Neural cell (in vitro differentiated cells): ENCODE data around the gene CXCL6. TPM values are rescaled to one million over a fixed set of nuclear protein-coding genes. Genes with fewer than 3 reads are reported as not detected.

ENCODE experiments used
- H2AFZ ChIP-seq: fragments of 200-600, 300-800 bp; sonication (generic), shearing (Covaris generic); 2 replicates; pipeline ENCODE4 v1.6.0; 2014; ENCODE audit warnings: low read depth, mild to moderate bottlenecking, antibody characterized with exemption, low read length, moderate library complexity
- H3F3A ChIP-seq: fragments of 200-600 bp; shearing (Covaris generic); 2 replicates; pipeline ENCODE4 v1.6.1; 2016; ENCODE audit warnings: mild to moderate bottlenecking, moderate library complexity, mixed read lengths, antibody characterized with exemption, low read length; ENCODE audit not compliant: insufficient read depth, poor library complexity, severe bottlenecking
- H3K27ac ChIP-seq: fragments of 200-600, 300-800 bp; sonication (generic), shearing (Covaris generic); 2 replicates; pipeline ENCODE4 v1.5.1; 2014; ENCODE audit warnings: mild to moderate bottlenecking, low read length, moderate library complexity
- H3K27me3 ChIP-seq: fragments of 300-800, 200-600 bp; sonication (generic), shearing (Covaris generic); 2 replicates; pipeline ENCODE4 v1.6.0; 2014; ENCODE audit warnings: mild to moderate bottlenecking, low read depth, low read length, moderate library complexity; ENCODE audit not compliant: insufficient read depth
- H3K36me3 ChIP-seq: fragments of 300-800, 200-600 bp; sonication (generic), shearing (Covaris generic); 2 replicates; pipeline ENCODE4 v1.5.1; 2014; ENCODE audit warnings: mild to moderate bottlenecking, antibody characterized with exemption, low read length, moderate library complexity; ENCODE audit not compliant: insufficient read depth
- H3K4me2 ChIP-seq: fragments of 300-800, 200-600 bp; sonication (generic), shearing (Covaris generic); 2 replicates; pipeline ENCODE4 v1.6.0; 2014; ENCODE audit warnings: mild to moderate bottlenecking, low read length
- H3K4me3 ChIP-seq: fragments of 300-800, 200-600 bp; sonication (generic), shearing (Covaris generic); 2 replicates; pipeline ENCODE4 v1.5.1; 2014; ENCODE audit warnings: mild to moderate bottlenecking, low read length, moderate library complexity
- H3K79me2 ChIP-seq: fragments of 200-600 bp; shearing (Covaris generic); replicated peaks from 2 replicates; pipeline ENCODE4 v1.6.0; 2014; ENCODE audit warnings: mild to moderate bottlenecking, low read length, moderate library complexity; ENCODE audit not compliant: insufficient read depth
- H3K9ac ChIP-seq: fragments of 300-800, 200-600 bp; sonication (generic), shearing (Covaris generic); 2 replicates; pipeline ENCODE4 v1.6.1; 2016; ENCODE audit warnings: mild to moderate bottlenecking, low read length, mixed read lengths
- H3K9me2 ChIP-seq: fragments of 200-600 bp; shearing (Covaris generic); 2 replicates; pipeline ENCODE4 v1.6.1; 2016; ENCODE audit warnings: mild to moderate bottlenecking, low read length, mixed read lengths; ENCODE audit not compliant: insufficient read depth
- H3K9me3 ChIP-seq: fragments of 200-600, 300-800 bp; sonication (generic), shearing (Covaris generic); 2 replicates; pipeline ENCODE4 v1.6.1; 2016; ENCODE audit warnings: mild to moderate bottlenecking, mixed run types, low read length, moderate library complexity, mixed read lengths
- H4K20me1 ChIP-seq: fragments of 200-600 bp; shearing (Covaris generic); 2 replicates; pipeline ENCODE4 v1.6.1; 2016; ENCODE audit warnings: mild to moderate bottlenecking, mixed run types; ENCODE audit not compliant: insufficient read depth
- CTCF ChIP-seq: fragments of 450-650 bp; IDR thresholded peaks from 2 replicates; pipeline ENCODE4 v1.5.1; 2014; ENCODE audit warnings: antibody characterized with exemption, mild to moderate bottlenecking, moderate library complexity; ENCODE audit not compliant: poor library complexity, severe bottlenecking
- EP300 ChIP-seq: fragments of 450-650 bp; conservative IDR thresholded peaks from 2 replicates; pipeline ENCODE4 v1.6.1; 2014; ENCODE audit warnings: antibody characterized with exemption, mild to moderate bottlenecking, moderate library complexity; ENCODE audit not compliant: poor library complexity, severe bottlenecking
- EZH2 ChIP-seq: fragments of 200-600, 300-800 bp; shearing (Covaris generic), sonication (generic); IDR thresholded peaks from 2 replicates; pipeline ENCODE4 v1.6.1; 2014; ENCODE audit warnings: antibody characterized with exemption, low read length, borderline replicate concordance, mild to moderate bottlenecking; ENCODE audit not compliant: insufficient read depth, poor library complexity, severe bottlenecking
- MXI1 ChIP-seq: fragments of 450-650 bp; conservative IDR thresholded peaks from 2 replicates; pipeline ENCODE4 v1.6.1; 2014; ENCODE audit warnings: antibody characterized with exemption, mild to moderate bottlenecking; ENCODE audit not compliant: poor library complexity, severe bottlenecking
- POLR2AphosphoS5 ChIP-seq: IDR thresholded peaks from 2 replicates; pipeline ENCODE4 v1.6.1; 2012
- RAD21 ChIP-seq: fragments of 450-650 bp; conservative IDR thresholded peaks from 2 replicates; pipeline ENCODE4 v1.6.1; 2014; ENCODE audit warnings: antibody characterized with exemption, mild to moderate bottlenecking, moderate library complexity
- SMC3 ChIP-seq: fragments of 450-650 bp; conservative IDR thresholded peaks from 2 replicates; pipeline ENCODE4 v1.6.1; 2014; ENCODE audit warnings: antibody characterized with exemption, mild to moderate bottlenecking, moderate library complexity; ENCODE audit not compliant: poor library complexity
- TAF1 ChIP-seq: IDR thresholded peaks from 2 replicates; pipeline ENCODE4 v1.6.1; 2012; ENCODE audit warnings: low read depth
- polyA plus RNA-seq: library from polyadenylated mRNA; depleted of rRNA; stranded (reverse); fragments of >200 nt; gene quantifications from 2 replicates; pipeline ENCODE4 v1.2.3, GENCODE V29; 2014
- TF ChIP-seq, protein P1 (sequence below): IDR thresholded peaks from 2 replicates; pipeline ENCODE4 v1.6.1; 2012; ENCODE audit warnings: borderline replicate concordance

Gene CXCL6
- polyA plus RNA-seq, 1 donor from 2014 or later = not detected

GRCh38 chr4:73851293-73851692, 14.8 kb downstream of the CXCL6 start:
- Histone ChIP-seq H3K79me2 (no peaks in the 10 kb centered on the region), H3K27ac (no peak overlapping the region), H4K20me1 (no peaks in the 10 kb centered on the region), H2AFZ (no peak overlapping the region), H3K4me3 (no peak overlapping the region), H3K27me3 (no peaks in the 10 kb centered on the region), H3K9me2 (no peaks in the 10 kb centered on the region), H3K36me3 (no peaks in the 10 kb centered on the region), H3K4me2 (no peak overlapping the region), H3F3A (no peaks in the 10 kb centered on the region), H3K9ac (no peak overlapping the region), H3K9me3 (no peaks in the 10 kb centered on the region)
- TF ChIP-seq TAF1 (no peak), RAD21 (no peak), POLR2AphosphoS5 (no peak), SMC3 (no peak), MXI1 (no peak), EP300 (no peak), EZH2 (no peak), CTCF (no peak)
- TF ChIP-seq, protein P1, sequence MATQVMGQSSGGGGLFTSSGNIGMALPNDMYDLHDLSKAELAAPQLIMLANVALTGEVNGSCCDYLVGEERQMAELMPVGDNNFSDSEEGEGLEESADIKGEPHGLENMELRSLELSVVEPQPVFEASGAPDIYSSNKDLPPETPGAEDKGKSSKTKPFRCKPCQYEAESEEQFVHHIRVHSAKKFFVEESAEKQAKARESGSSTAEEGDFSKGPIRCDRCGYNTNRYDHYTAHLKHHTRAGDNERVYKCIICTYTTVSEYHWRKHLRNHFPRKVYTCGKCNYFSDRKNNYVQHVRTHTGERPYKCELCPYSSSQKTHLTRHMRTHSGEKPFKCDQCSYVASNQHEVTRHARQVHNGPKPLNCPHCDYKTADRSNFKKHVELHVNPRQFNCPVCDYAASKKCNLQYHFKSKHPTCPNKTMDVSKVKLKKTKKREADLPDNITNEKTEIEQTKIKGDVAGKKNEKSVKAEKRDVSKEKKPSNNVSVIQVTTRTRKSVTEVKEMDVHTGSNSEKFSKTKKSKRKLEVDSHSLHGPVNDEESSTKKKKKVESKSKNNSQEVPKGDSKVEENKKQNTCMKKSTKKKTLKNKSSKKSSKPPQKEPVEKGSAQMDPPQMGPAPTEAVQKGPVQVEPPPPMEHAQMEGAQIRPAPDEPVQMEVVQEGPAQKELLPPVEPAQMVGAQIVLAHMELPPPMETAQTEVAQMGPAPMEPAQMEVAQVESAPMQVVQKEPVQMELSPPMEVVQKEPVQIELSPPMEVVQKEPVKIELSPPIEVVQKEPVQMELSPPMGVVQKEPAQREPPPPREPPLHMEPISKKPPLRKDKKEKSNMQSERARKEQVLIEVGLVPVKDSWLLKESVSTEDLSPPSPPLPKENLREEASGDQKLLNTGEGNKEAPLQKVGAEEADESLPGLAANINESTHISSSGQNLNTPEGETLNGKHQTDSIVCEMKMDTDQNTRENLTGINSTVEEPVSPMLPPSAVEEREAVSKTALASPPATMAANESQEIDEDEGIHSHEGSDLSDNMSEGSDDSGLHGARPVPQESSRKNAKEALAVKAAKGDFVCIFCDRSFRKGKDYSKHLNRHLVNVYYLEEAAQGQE = no peak

GRCh38 chr4:73852771-73853170, 16.3 kb downstream of the CXCL6 start:
- H3K27me3 ChIP-seq = no peaks in the 10 kb centered on the region
- H3K9me2 ChIP-seq = no peaks in the 10 kb centered on the region
- H3K4me2 ChIP-seq = no peak overlapping the region

More at GRCh38 chr4:73852771-73853170, 16.3 kb downstream of the CXCL6 start:
- no peak for TF ChIP-seq EP300
- no peak for TF ChIP-seq MXI1
- TF ChIP-seq POLR2AphosphoS5 = no peak
- TF ChIP-seq, protein P1 = no peak
- no peak for TF ChIP-seq TAF1
- TF ChIP-seq EZH2 = no peak
- no peak for TF ChIP-seq CTCF
- TF ChIP-seq SMC3 = no peak
- no peak for TF ChIP-seq RAD21
- Histone ChIP-seq H3K9ac (no peak overlapping the region), H3K79me2 (no peaks in the 10 kb centered on the region), H3K4me3 (no peak overlapping the region), H4K20me1 (no peaks in the 10 kb centered on the region), H3K27ac (no peak overlapping the region), H3K9me3 (no peaks in the 10 kb centered on the region), H3F3A (no peaks in the 10 kb centered on the region), H2AFZ (no peak overlapping the region), H3K36me3 (no peaks in the 10 kb centered on the region)
